ENCODE measurements around the gene FAM111A. TPM values are rescaled to one million over a fixed set of nuclear protein-coding genes. Genes with fewer than 3 reads are reported as not detected.

FAM111A gene
- total and polyA plus RNA-seq, 10 of the 15 experiments (the other 5 are each of a cell fraction or from before 2014, with no cell fraction given) = 26.6 to 95.0 (median 67.5) TPM

GRCh38 chr11:59171508-59172322 is 29.1 kb downstream of the FAM111A start, which contains the start of gene DTX4 (continued):
- peak; percentile 74 for TF ChIP-seq FOXM1 (IDR thresholded peaks at IDR 0.05; ENCODE audit: low read depth, low read length)
- 0 out of 2 replicates have a peak, but pooled peaks have one; percentile 13 for TF ChIP-seq ZNF24 (IDR thresholded peaks at IDR 0.05)
- peak; percentile 39; the same call in 1 of the 2 replicates for TF ChIP-seq BACH1 (IDR thresholded peaks at IDR 0.05; ENCODE audit: borderline replicate concordance)

GRCh38 chr11:59172345-59173079 is 29.9 kb downstream of the FAM111A start:
- Histone ChIP-seq H3K79me2 (ENCODE audit: control insufficient read depth, insufficient read depth, low read length) (peaks cover 51% of the 10 kb centered on the region), H3K36me3 (ENCODE audit: control insufficient read depth in 2 of 2, insufficient read depth in 2 of 2, low read length in 1 of 2) (no peaks in the 10 kb centered on the region), H3K4me2 (ENCODE audit: control insufficient read depth, insufficient read depth) (peak overlapping the region; percentile 98), H3K27ac (ENCODE audit: control insufficient read depth, insufficient read depth) (peak overlapping the region; percentile 84), H3K9me3 (replicated peaks; ENCODE audit: control insufficient read depth, insufficient read depth, low read length) (no peaks in the 10 kb centered on the region; the same call in 2 of the 3 replicates), H3K4me1 (ENCODE audit: control insufficient read depth, insufficient read depth, low read length) (peaks cover 6% of the 10 kb centered on the region), H4K20me1 (ENCODE audit: control insufficient read depth, insufficient read depth) (no peaks in the 10 kb centered on the region), H3K27me3 (replicated peaks in 1 of 2; ENCODE audit: control insufficient read depth in 2 of 2, insufficient read depth in 2 of 2, low read length in 1 of 2) (no peaks in the 10 kb centered on the region), H3K4me3 (peak overlapping the region; percentile 93), H3K9ac (ENCODE audit: control insufficient read depth, insufficient read depth, low read length) (peak overlapping the region; percentile 83), H2AFZ (ENCODE audit: control insufficient read depth, low read depth, low read length) (peak overlapping the region; percentile 56)
- CTCF ChIA-PET = interaction anchor here (0.7 to 30.3 kb wide), 22 partner anchors 8 to 258 kb away, joined by 3 to 1180 read pairs (median 12); partner anchors contain the start of genes MPEG1 and OR5A2
- 2% methylated on average over 39 of the region's 70 CpGs for WGBS (ENCODE audit: insufficient coverage, insufficient replicate concordance, low lambda C conversion rate, missing lambda C conversion rate)
- DNase-seq (ENCODE audit: low read depth, low spot score) (peak; percentile 60), ATAC-seq (peak; percentile 41), FAIRE-seq (peak; percentile 74)
- RAD21 ChIA-PET (ENCODE audit: unreplicated experiment) = interaction anchor here (0.8 to 9.0 kb wide), 20 partner anchors 9 to 257 kb away, joined by 3 to 183 read pairs (median 8); partner anchors contain the start of gene MPEG1
- BruUV-seq (replicated peaks) = no TSS peak
- SMC1A ChIA-PET (ENCODE audit: uncharacterized antibody, unreplicated experiment) = interaction anchor here (0.6 to 14.9 kb wide), 16 partner anchors 8 to 257 kb away, joined by 3 to 155 read pairs (median 6); no protein-coding TSS in a partner anchor
- in situ Hi-C loops (cut with MboI) = loop anchor here (5.0 to 10.0 kb wide), 3 partner anchors 35 to 382 kb away; no protein-coding TSS in a partner anchor
- intact Hi-C loops (cut with micrococcal nuclease; ENCODE audit: unreplicated experiment) = loop anchor here (5.0 kb wide), 1 partner anchor 210 kb away; no protein-coding TSS in a partner anchor
- POLR2A ChIA-PET = interaction anchor here (0.6 to 4.3 kb wide), 9 partner anchors 11 to 42 kb away, joined by 3 to 32 read pairs (median 7); no protein-coding TSS in a partner anchor
- TF ChIP-seq NBN (IDR thresholded peaks at IDR 0.05) (no peak), IRF3 (IDR thresholded peaks at IDR 0.05) (no peak), BHLHE40 (IDR thresholded peaks at IDR 0.05; ENCODE audit: borderline replicate concordance in 1 of 2, low read depth in 2 of 2, low read length in 1 of 2) (peak in 1 of 2 experiments; percentile 26; a peak in 1 of 4 replicates), CHD4 (IDR thresholded peaks at IDR 0.05) (no peak), RB1 (IDR thresholded peaks at IDR 0.05; ENCODE audit: borderline replicate concordance) (no peak), NR2C1 (IDR thresholded peaks at IDR 0.05) (no peak), NFIC (IDR thresholded peaks at IDR 0.05; ENCODE audit: low read depth, low read length) (no peak), YBX1 (IDR thresholded peaks at IDR 0.05) (no peak), PRDM15 (CRISPR knock-in tag; IDR thresholded peaks at IDR 0.05) (no peak), WRNIP1 (IDR thresholded peaks at IDR 0.05; ENCODE audit: borderline replicate concordance, low read depth, low read length) (no peak), MEF2A (IDR thresholded peaks at IDR 0.05; ENCODE audit: insufficient read depth, low read depth, low read length) (0 out of 2 replicates have a peak, but pooled peaks have one; percentile 23), SP1 (IDR thresholded peaks at IDR 0.05; ENCODE audit: low read depth, low read length) (no peak)

Measured in GM12878 (cell line).